Keratinocyte (primary cell): ENCODE results near the gene ADGRF3.

Source experiments
- CTCF ChIP-seq, 3 experiments: IDR thresholded peaks in 1 of 3; conservative IDR thresholded peaks in 1 of 3; optimal IDR thresholded peaks in 1 of 3; 2 replicates in 2 of 3; 3 replicates in 1 of 3; pipeline versions ENCODE3 to v1.5.1; 2011; ENCODE audit warnings: low read length in 3 of 3, mild to moderate bottlenecking in 3 of 3, moderate library complexity in 2 of 3, control low read depth in 1 of 3, inconsistent platforms in 1 of 3; ENCODE audit not compliant: insufficient read depth in 2 of 3; ENCODE audit errors: extremely low read depth in 1 of 3
- EZH2 ChIP-seq: IDR thresholded peaks from one replicate; pipeline ENCODE4 v1.6.1; 2012; ENCODE audit warnings: inconsistent platforms, mild to moderate bottlenecking, low read length, moderate library complexity

- no peak for TF ChIP-seq CTCF (optimal IDR thresholded peaks at IDR 0.05 in 1 of 3, IDR thresholded peaks at IDR 0.05 in 1 of 3, conservative IDR thresholded peaks at IDR 0.05 in 1 of 3; ENCODE audit: extremely low read depth in 1 of 3, insufficient read depth in 2 of 3, low read length in 3 of 3)
- no peak for TF ChIP-seq EZH2
Measured at GRCh38 chr2:26302846-26303245, 43.7 kb downstream of the ADGRF3 start.
